ENCODE results near the gene VPS13C.

- TF ChIP-seq POLR2A (IDR thresholded peaks at IDR 0.05; ENCODE audit: low read depth, low read length) (no peak), POLR2AphosphoS5 (IDR thresholded peaks at IDR 0.05; ENCODE audit: low read depth, low read length) (no peak)
Observed at GRCh38 chr15:62094388-62094787, 34.1 kb upstream of the VPS13C start.
